HCT116 (cell line): Measurements from ENCODE around the gene MALT1. TPM values are rescaled to one million over a fixed set of nuclear protein-coding genes. Genes with fewer than 3 reads are reported as not detected.

Experiments
- ATAC-seq: fragments of 200-7000 bp; cut with Tn5 transposase; 2 replicates; pipeline ENCODE4 v1.9.1; 2020; ENCODE audit warnings: mild to moderate bottlenecking, moderate library complexity
- BruUV-seq: library from RNA; stranded (reverse); fragments of 400-500 nt; replicated peaks from 2 replicates; lab custom pipeline; 2021; lab: Mats Ljungman, UMichigan
- CTCF ChIA-PET: fragments of 300-600 bp; sonication (Branson Sonifier 250); formaldehyde crosslinking; loops from one replicate; lab custom pipeline; 2021; ENCODE audit warnings: antibody characterized with exemption; lab: Charles Lee
- POLR2A ChIA-PET: fragments of 300-600, 350-600 bp; sonication (Branson Sonifier 250); formaldehyde crosslinking; loops from one replicate; lab custom pipeline; 2021; ENCODE audit warnings: antibody characterized with exemption; lab: Charles Lee
- RAD21 ChIA-PET, 2 experiments: fragments of 300-600 bp; sonication (Branson Sonifier 250); formaldehyde crosslinking; loops; one replicate each; lab custom pipeline; 2023; ENCODE audit warnings: low total read pairs in 2 of 2; ENCODE audit not compliant: uncharacterized antibody in 2 of 2, unreplicated experiment in 2 of 2, low non-redundant PET in 1 of 2; lab: Charles Lee
- DNase-seq: peaks from one replicate; pipeline ENCODE4 v3.0.0-alpha.2; 2010; ENCODE audit warnings: low read depth, low spot score
- H2AFZ ChIP-seq: fragments of 200-600 bp; shearing (Covaris generic), sonication (generic); 2 replicates; pipeline ENCODE4 v1.6.1; 2017; ENCODE audit warnings: low read depth, mixed run types, mixed read lengths, antibody characterized with exemption, low read length; ENCODE audit not compliant: poor library complexity, severe bottlenecking
- H3K27ac ChIP-seq: 2 replicates; pipeline ENCODE4 v1.5.1; 2012; ENCODE audit warnings: low read depth, low read length
- H3K27me3 ChIP-seq: fragments of 200-600 bp; sonication (generic); 2 replicates; pipeline ENCODE4 v1.6.1; 2016; ENCODE audit warnings: mixed run types, low read length, mixed read lengths; ENCODE audit not compliant: insufficient read depth
- H3K36me3 ChIP-seq, 2 experiments: fragments of 200-500 bp in 1 of 2; fragments of 200-600 bp in 1 of 2; sonication (Bioruptor generic) in 1 of 2; sonication (generic) in 1 of 2; 2 replicates each; pipeline versions ENCODE4 v1.5.1 to v1.6.1; 2014 to 2016; ENCODE audit warnings: low read length in 2 of 2, inconsistent platforms in 1 of 2, mixed read lengths in 1 of 2, mixed run types in 1 of 2; ENCODE audit not compliant: insufficient read depth in 2 of 2, control insufficient read depth in 1 of 2
- H3K4me1 ChIP-seq, 2 experiments: fragments of 200-600 bp in 1 of 2; sonication (generic) in 1 of 2; 2 replicates each; pipeline versions ENCODE4 v1.5.1 to v1.6.1; 2012 to 2017; ENCODE audit warnings: low read length in 2 of 2, inconsistent platforms in 1 of 2, mild to moderate bottlenecking in 1 of 2, mixed read lengths in 1 of 2, mixed run types in 1 of 2, moderate library complexity in 1 of 2; ENCODE audit not compliant: insufficient read depth in 2 of 2, control insufficient read depth in 1 of 2
- H3K4me2 ChIP-seq: fragments of 200-600 bp; sonication (generic); 2 replicates; pipeline ENCODE4 v1.6.1; 2017; ENCODE audit warnings: mixed run types, low read length, mixed read lengths
- H3K4me3 ChIP-seq, 2 experiments: fragments of 200-600 bp in 1 of 2; sonication (generic) in 1 of 2; replicated peaks in 1 of 2; 2 replicates each; pipeline ENCODE4 v1.5.1; 2011 to 2016; ENCODE audit warnings: low read length in 2 of 2, control low read depth in 1 of 2, low read depth in 1 of 2, mild to moderate bottlenecking in 1 of 2, mixed read lengths in 1 of 2, mixed run types in 1 of 2
- H3K79me2 ChIP-seq: fragments of 200-600 bp; sonication (generic); 2 replicates; pipeline ENCODE4 v1.6.1; 2017; ENCODE audit warnings: mild to moderate bottlenecking, mixed run types, low read length, moderate library complexity, mixed read lengths; ENCODE audit not compliant: insufficient read depth
- H3K9ac ChIP-seq: fragments of 200-600 bp; sonication (generic); 2 replicates; pipeline ENCODE4 v1.6.1; 2016; ENCODE audit warnings: low read length, mixed read lengths
- H3K9me2 ChIP-seq: fragments of 200-600 bp; sonication (generic), shearing (Covaris generic); 2 replicates; pipeline ENCODE4 v1.6.1; 2017; ENCODE audit warnings: mixed run types, mild to moderate bottlenecking, moderate library complexity; ENCODE audit not compliant: insufficient read depth
- H3K9me3 ChIP-seq, 2 experiments: fragments of 200-500 bp in 1 of 2; fragments of 200-600 bp in 1 of 2; sonication (Bioruptor generic) in 1 of 2; sonication (generic) in 1 of 2; 2 replicates each; pipeline ENCODE4 v1.6.1; 2014 to 2017; ENCODE audit warnings: low read length in 2 of 2, mixed read lengths in 2 of 2, inconsistent platforms in 1 of 2, low read depth in 1 of 2, mild to moderate bottlenecking in 1 of 2, mixed run types in 1 of 2, moderate library complexity in 1 of 2; ENCODE audit not compliant: control insufficient read depth in 1 of 2, insufficient read depth in 1 of 2
- H4K20me1 ChIP-seq: fragments of 200-600 bp; sonication (generic), shearing (Covaris generic); 2 replicates; pipeline ENCODE4 v1.6.1; 2017; ENCODE audit warnings: mixed run types, mild to moderate bottlenecking, moderate library complexity; ENCODE audit not compliant: insufficient read depth
- EZH2phosphoT487 ChIP-seq: fragments of 200-600 bp; IDR thresholded peaks from 2 replicates; pipeline ENCODE4 v1.6.1; 2018; ENCODE audit warnings: antibody characterized with exemption, borderline replicate concordance
- RAD21 ChIP-seq: IDR thresholded peaks from 2 replicates; pipeline ENCODE4 v1.6.1; 2012; ENCODE audit warnings: low read depth, mild to moderate bottlenecking
- intact Hi-C: fragments of 100-400 bp; cut with micrococcal nuclease; formaldehyde crosslinking; loops from 2 replicates; pipeline ENCODE4 v1.10.0; 2022
- total RNA-seq: library from RNA; stranded (reverse); gene quantifications from one replicate; pipeline ENCODE4 v1.2.1, GENCODE V29; 2021; ENCODE audit not compliant: unreplicated experiment
- TF ChIP-seq, protein P1 (sequence below), 3 experiments: fragments of 200-600 bp in 1 of 3; sonication (generic) in 1 of 3; IDR thresholded peaks in 2 of 3; conservative IDR thresholded peaks in 1 of 3; 2 replicates each; pipeline ENCODE4 v1.5.1; 2012 to 2017; ENCODE audit warnings: low read depth in 2 of 3, low read length in 2 of 3, antibody characterized with exemption in 1 of 3, borderline replicate concordance in 1 of 3, control low read depth in 1 of 3, mild to moderate bottlenecking in 1 of 3, mixed read lengths in 1 of 3, mixed run types in 1 of 3, moderate library complexity in 1 of 3; ENCODE audit not compliant: insufficient read depth in 1 of 3

The MALT1 gene
- total RNA-seq, 1 experiment from 2014 or later = 41.1 TPM

DNA sequence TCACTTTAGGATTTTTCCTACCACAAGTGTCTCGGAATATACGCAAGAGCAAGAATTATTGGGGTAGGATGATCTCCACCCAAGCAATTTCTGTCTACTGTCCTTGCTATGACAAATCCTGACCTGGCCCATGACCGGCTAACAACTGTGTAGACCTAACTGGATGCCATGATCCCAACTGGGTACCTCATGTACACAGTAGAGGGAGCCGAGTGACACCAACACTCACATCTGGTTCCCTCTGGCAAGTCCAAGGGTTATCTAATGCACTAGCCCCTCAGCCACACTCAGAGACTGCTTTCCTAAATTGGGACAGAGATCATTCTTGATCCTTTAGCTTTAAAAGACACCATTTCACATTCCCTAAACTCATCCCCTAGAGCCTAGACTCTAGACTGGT, 132.7 kb downstream of the MALT1 start:
- H3K9me2 ChIP-seq = no peaks in the 10 kb centered on the region
- no peak overlapping the region for H3K9ac ChIP-seq
- BruUV-seq = no TSS peak
- intact Hi-C loops = no loop called here
- ChIA-PET RAD21 (no interaction called here), CTCF (no interaction called here), POLR2A (no interaction called here)
- H3K9me3 ChIP-seq = no peaks in the 10 kb centered on the region
- H3K36me3 ChIP-seq = no peaks in the 10 kb centered on the region
- TF ChIP-seq, protein P1, sequence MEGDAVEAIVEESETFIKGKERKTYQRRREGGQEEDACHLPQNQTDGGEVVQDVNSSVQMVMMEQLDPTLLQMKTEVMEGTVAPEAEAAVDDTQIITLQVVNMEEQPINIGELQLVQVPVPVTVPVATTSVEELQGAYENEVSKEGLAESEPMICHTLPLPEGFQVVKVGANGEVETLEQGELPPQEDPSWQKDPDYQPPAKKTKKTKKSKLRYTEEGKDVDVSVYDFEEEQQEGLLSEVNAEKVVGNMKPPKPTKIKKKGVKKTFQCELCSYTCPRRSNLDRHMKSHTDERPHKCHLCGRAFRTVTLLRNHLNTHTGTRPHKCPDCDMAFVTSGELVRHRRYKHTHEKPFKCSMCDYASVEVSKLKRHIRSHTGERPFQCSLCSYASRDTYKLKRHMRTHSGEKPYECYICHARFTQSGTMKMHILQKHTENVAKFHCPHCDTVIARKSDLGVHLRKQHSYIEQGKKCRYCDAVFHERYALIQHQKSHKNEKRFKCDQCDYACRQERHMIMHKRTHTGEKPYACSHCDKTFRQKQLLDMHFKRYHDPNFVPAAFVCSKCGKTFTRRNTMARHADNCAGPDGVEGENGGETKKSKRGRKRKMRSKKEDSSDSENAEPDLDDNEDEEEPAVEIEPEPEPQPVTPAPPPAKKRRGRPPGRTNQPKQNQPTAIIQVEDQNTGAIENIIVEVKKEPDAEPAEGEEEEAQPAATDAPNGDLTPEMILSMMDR (IDR thresholded peaks at IDR 0.05 in 2 of 3, conservative IDR thresholded peaks at IDR 0.05 in 1 of 3; ENCODE audit: borderline replicate concordance in 1 of 3, insufficient read depth in 1 of 3, low read depth in 2 of 3, low read length in 2 of 3) = peak in 1 of 3 experiments; percentile 11; a peak in 1 of 6 replicates
- no peak for TF ChIP-seq EZH2phosphoT487
- peak; percentile 32; the same call in 1 of the 2 replicates for TF ChIP-seq RAD21
- H3K4me3 ChIP-seq = no peak overlapping the region
- DNase-seq (no peak), ATAC-seq (peak; percentile 64)
- H3K27me3 ChIP-seq = peaks cover 2% of the 10 kb centered on the region; the same call in 1 of the 2 replicates
- no peaks in the 10 kb centered on the region for H3K4me1 ChIP-seq
- no peak overlapping the region for H2AFZ ChIP-seq
- no peaks in the 10 kb centered on the region for H3K79me2 ChIP-seq
- H3K4me2 ChIP-seq = no peak overlapping the region
- H4K20me1 ChIP-seq = no peaks in the 10 kb centered on the region
- no peak overlapping the region for H3K27ac ChIP-seq

Other genes starting within 250 kb of the MALT1 start
- gene ALPK2, start 42.4 kb upstream of the MALT1 start, total RNA-seq = 0.22 TPM
- gene ZNF532, start 193.4 kb downstream of the MALT1 start, total RNA-seq = 11.6 TPM